HG03575 (cell line): Measurements from ENCODE around the gene POLDIP3.

Experiments used
- ATAC-seq: cut with Tn5 transposase; IDR thresholded peaks from one replicate; pipeline ENCODE4 v1.9.1; 2021; ENCODE audit not compliant: unreplicated experiment, insufficient number of reproducible peaks, low FRiP score; ENCODE audit errors: extremely low read depth

POLDIP3 gene

GRCh38 chr22:42643634-42644421 lies 29.1 kb upstream of the POLDIP3 start:
- no peak for ATAC-seq

GRCh38 chr22:42642806-42643633 lies 28.3 kb upstream of the POLDIP3 start:
- no peak for ATAC-seq

GRCh38 chr22:42641801-42642413 lies 27.2 kb upstream of the POLDIP3 start:
- ATAC-seq = no peak

GRCh38 chr22:42639541-42640241 lies 25.0 kb upstream of the POLDIP3 start:
- no peak for ATAC-seq

- no peak for ATAC-seq
Observed at GRCh38 chr22:42637555-42637954, 22.9 kb upstream of the POLDIP3 start.

GRCh38 chr22:42636506-42636905 lies 21.8 kb upstream of the POLDIP3 start:
- no peak for ATAC-seq

GRCh38 chr22:42635531-42635930 lies 20.8 kb upstream of the POLDIP3 start:
- no peak for ATAC-seq

GRCh38 chr22:42633013-42633412 lies 18.3 kb upstream of the POLDIP3 start:
- ATAC-seq = no peak

- ATAC-seq = no peak
Observed at GRCh38 chr22:42632096-42632495, 17.4 kb upstream of the POLDIP3 start.

GRCh38 chr22:42630901-42631602 lies 16.4 kb upstream of the POLDIP3 start:
- no peak for ATAC-seq

- no peak for ATAC-seq
Observed at GRCh38 chr22:42630211-42630610, 15.5 kb upstream of the POLDIP3 start.

- ATAC-seq = no peak
Observed at GRCh38 chr22:42627981-42628380, 13.3 kb upstream of the POLDIP3 start.

GRCh38 chr22:42626951-42627625 lies 12.4 kb upstream of the POLDIP3 start:
- no peak for ATAC-seq

- no peak for ATAC-seq
Observed at GRCh38 chr22:42626431-42626830, 11.7 kb upstream of the POLDIP3 start.

GRCh38 chr22:42625416-42625815 lies 10.7 kb upstream of the POLDIP3 start:
- ATAC-seq = no peak

- ATAC-seq = no peak
Observed at GRCh38 chr22:42624551-42625106, 9.9 kb upstream of the POLDIP3 start.

- no peak for ATAC-seq
Observed at GRCh38 chr22:42623756-42624441, 9.2 kb upstream of the POLDIP3 start.
